Trophoblast cell (in vitro differentiated cells and primary cell): ENCODE data around the gene PLAAT3.
"Not testable (repeated sequence)": the region's sequence is repeated elsewhere in the genome, so short reads cannot be mapped to it uniquely, and the experiment has no call there.

ENCODE experiments used
- DNase-seq, 2 donors: peaks; one replicate each; pipeline ENCODE4 v3.0.0-alpha.2; 2016
- H2AFZ ChIP-seq: 2 replicates; pipeline ENCODE4 v1.6.1; 2013; ENCODE audit warnings: low read length, moderate library complexity, mild to moderate bottlenecking; ENCODE audit not compliant: insufficient read depth, poor library complexity
- H2AK5ac ChIP-seq: 2 replicates; pipeline ENCODE4 v1.6.1; 2013; ENCODE audit warnings: mild to moderate bottlenecking, low read length
- H2BK120ac ChIP-seq: 2 replicates; pipeline ENCODE4 v1.6.1; 2013; ENCODE audit warnings: low read length, mild to moderate bottlenecking, moderate library complexity; ENCODE audit not compliant: insufficient read depth, poor library complexity
- H2BK12ac ChIP-seq: 2 replicates; pipeline ENCODE4 v1.6.1; 2013; ENCODE audit warnings: mild to moderate bottlenecking, low read length, moderate library complexity
- H2BK5ac ChIP-seq: 2 replicates; pipeline ENCODE4 v1.6.1; 2013; ENCODE audit warnings: low read length, low read depth, moderate library complexity, mild to moderate bottlenecking; ENCODE audit not compliant: poor library complexity
- H3K14ac ChIP-seq: 2 replicates; pipeline ENCODE4 v1.6.1; 2013; ENCODE audit warnings: mild to moderate bottlenecking, low read length
- H3K18ac ChIP-seq: 2 replicates; pipeline ENCODE4 v1.6.1; 2013; ENCODE audit warnings: mild to moderate bottlenecking, low read length
- H3K23ac ChIP-seq: 2 replicates; pipeline ENCODE4 v1.6.1; 2013; ENCODE audit warnings: low read length
- H3K27ac ChIP-seq: 2 replicates; pipeline ENCODE4 v1.5.1; 2013; ENCODE audit warnings: low read depth, mild to moderate bottlenecking, inconsistent platforms, low read length, moderate library complexity
- H3K27me3 ChIP-seq: 2 replicates; pipeline ENCODE4 v1.6.1; 2013; ENCODE audit warnings: inconsistent platforms, mild to moderate bottlenecking, low read length, moderate library complexity; ENCODE audit not compliant: insufficient read depth
- H3K36me3 ChIP-seq, 2 experiments: 1 replicate in 1 of 2; 2 replicates in 1 of 2; pipeline ENCODE4 v1.6.1; 2013; ENCODE audit warnings: low read length in 2 of 2, mild to moderate bottlenecking in 2 of 2, moderate library complexity in 1 of 2; ENCODE audit not compliant: insufficient read depth in 2 of 2, control insufficient read depth in 1 of 2
- H3K4ac ChIP-seq: 2 replicates; pipeline ENCODE4 v1.6.1; 2013; ENCODE audit warnings: low read depth, mild to moderate bottlenecking, low read length, moderate library complexity
- H3K4me1 ChIP-seq, 2 experiments: 1 replicate in 1 of 2; 2 replicates in 1 of 2; pipeline ENCODE4 v1.6.1; 2013; ENCODE audit warnings: low read length in 2 of 2, mild to moderate bottlenecking in 2 of 2, moderate library complexity in 1 of 2; ENCODE audit not compliant: insufficient read depth in 2 of 2, control insufficient read depth in 1 of 2
- H3K4me2 ChIP-seq: 2 replicates; pipeline ENCODE4 v1.6.1; 2013; ENCODE audit warnings: inconsistent platforms, mild to moderate bottlenecking, low read length, moderate library complexity
- H3K4me3 ChIP-seq: 2 replicates; pipeline ENCODE4 v1.5.1; 2013; ENCODE audit warnings: mild to moderate bottlenecking, low read depth, low read length, inconsistent platforms
- H3K79me1 ChIP-seq: one replicate; pipeline ENCODE4 v1.6.1; 2013; ENCODE audit warnings: low read length
- H3K79me2 ChIP-seq: 2 replicates; pipeline ENCODE4 v1.6.1; 2013; ENCODE audit warnings: low read length, mild to moderate bottlenecking; ENCODE audit not compliant: control insufficient read depth, insufficient read depth, poor library complexity
- H3K9ac ChIP-seq: 2 replicates; pipeline ENCODE4 v1.6.1; 2013; ENCODE audit warnings: mild to moderate bottlenecking, low read length
- H3K9me3 ChIP-seq: 2 replicates; pipeline ENCODE4 v1.6.1; 2013; ENCODE audit warnings: low read depth, mild to moderate bottlenecking, control low read depth, inconsistent platforms, low read length; ENCODE audit not compliant: insufficient read depth
- H4K12ac ChIP-seq: 2 replicates; pipeline ENCODE4 v1.6.1; 2013; ENCODE audit warnings: low read depth, mild to moderate bottlenecking, low read length, moderate library complexity
- H4K8ac ChIP-seq: 2 replicates; pipeline ENCODE4 v1.6.1; 2013; ENCODE audit warnings: low read depth, mild to moderate bottlenecking, low read length, moderate library complexity
- H4K91ac ChIP-seq: one replicate; pipeline ENCODE4 v1.6.1; 2013; ENCODE audit warnings: low read depth, mild to moderate bottlenecking, low read length, moderate library complexity
- WGBS: extraction: QIAGEN DNeasy Blood & Tissue Kit; methylation state at CpG from one replicate; pipeline ENCODE4 v1.1.7; 2013; ENCODE audit warnings: missing lambda C conversion rate; ENCODE audit not compliant: insufficient read length, insufficient coverage; ENCODE audit errors: extremely low coverage; 5-methylcytosine and 5-hydroxymethylcytosine counted together

PLAAT3 gene

DNA sequence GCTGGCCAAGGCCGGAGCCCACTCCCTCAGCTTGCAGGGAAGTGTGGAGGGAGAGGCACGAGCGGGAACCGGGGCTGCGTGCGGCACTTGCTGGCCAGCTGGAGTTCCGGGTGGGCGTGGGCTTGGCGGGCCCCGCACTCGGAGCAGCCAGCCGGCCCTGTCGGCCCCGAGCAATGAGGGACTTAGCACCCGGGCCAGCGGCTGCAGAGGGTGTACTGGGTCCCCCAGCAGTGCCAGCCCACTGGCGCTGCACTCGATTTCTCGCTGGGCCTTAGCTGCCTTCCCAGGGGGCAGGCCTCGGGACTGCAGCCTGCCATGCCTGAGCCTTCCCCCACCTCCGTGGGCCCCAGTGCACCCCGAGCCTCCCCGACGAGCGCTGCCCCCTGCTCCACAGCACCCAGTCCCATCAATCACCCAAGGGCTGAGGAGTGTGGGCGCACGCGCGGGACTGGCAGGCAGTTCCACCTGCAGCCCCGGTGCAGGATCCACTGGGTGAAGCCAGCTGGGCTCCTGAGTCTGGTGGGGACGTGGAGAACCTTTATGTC lies 64.0 kb downstream of the PLAAT3 start:
- WGBS: no CpG with 5 or more reads among the region's 31 CpGs
- H2AK5ac ChIP-seq, H2BK12ac ChIP-seq: not testable (repeated sequence)

DNA sequence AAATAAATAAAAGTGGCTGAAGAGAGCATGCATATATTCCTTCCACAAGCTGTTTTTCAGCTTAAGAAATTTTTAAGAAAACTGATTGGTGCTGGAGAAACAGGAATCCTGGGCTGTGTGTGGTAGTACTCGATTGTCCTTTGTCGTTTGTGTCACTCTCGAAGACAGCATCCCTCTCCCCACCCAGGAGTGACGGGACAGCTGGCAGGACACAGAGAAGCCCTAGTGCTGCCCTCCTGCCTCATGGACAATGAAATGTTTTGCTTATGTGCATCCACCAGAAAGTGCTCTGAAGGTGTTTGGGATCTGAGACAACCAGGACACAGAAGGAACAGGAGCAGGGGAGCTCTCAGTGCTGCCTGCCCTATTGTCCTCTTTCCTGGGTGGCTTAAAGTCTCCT lies 64.8 kb downstream of the PLAAT3 start:
- H3K79me1 ChIP-seq: peaks cover 3% of the 10 kb centered on the region
- H3K23ac ChIP-seq: no peak overlapping the region
- no peak overlapping the region for H3K4me2 ChIP-seq
- no peak overlapping the region for H3K4ac ChIP-seq
- H2BK5ac ChIP-seq: no peak overlapping the region
- no CpG with 5 or more reads among the region's 4 CpGs for WGBS
- no peak overlapping the region for H3K18ac ChIP-seq
- no peak overlapping the region for H4K8ac ChIP-seq
- H3K27ac ChIP-seq: no peak overlapping the region
- no peaks in the 10 kb centered on the region for H3K4me1 ChIP-seq
- H3K14ac ChIP-seq: no peak overlapping the region
- H4K91ac ChIP-seq: no peak overlapping the region
- DNase-seq: no peak
- no peak overlapping the region for H3K9ac ChIP-seq
- no peak overlapping the region for H2BK12ac ChIP-seq
- no peak overlapping the region for H2AK5ac ChIP-seq
- H4K12ac ChIP-seq: no peak overlapping the region
- no peaks in the 10 kb centered on the region for H3K79me2 ChIP-seq
- no peak overlapping the region for H3K4me3 ChIP-seq
- H3K9me3 ChIP-seq: no peaks in the 10 kb centered on the region
- no peaks in the 10 kb centered on the region for H3K36me3 ChIP-seq
- H2AFZ ChIP-seq: no peak overlapping the region
- H3K27me3 ChIP-seq: no peaks in the 10 kb centered on the region
- H2BK120ac ChIP-seq: no peak overlapping the region

More for the DNA sequence above, 64.0 kb downstream of the PLAAT3 start:
- H3K4me3 ChIP-seq, H3K23ac ChIP-seq, H2BK5ac ChIP-seq, H4K91ac ChIP-seq, H4K12ac ChIP-seq, H3K27ac ChIP-seq, H3K4ac ChIP-seq, H3K18ac ChIP-seq, H2BK120ac ChIP-seq, H3K27me3 ChIP-seq, H3K36me3 ChIP-seq, H3K79me1 ChIP-seq, H3K9ac ChIP-seq, H2AFZ ChIP-seq, DNase-seq, H3K79me2 ChIP-seq, H3K4me1 ChIP-seq, H3K4me2 ChIP-seq, H4K8ac ChIP-seq, H3K14ac ChIP-seq, H3K9me3 ChIP-seq: not testable (repeated sequence)

DNA sequence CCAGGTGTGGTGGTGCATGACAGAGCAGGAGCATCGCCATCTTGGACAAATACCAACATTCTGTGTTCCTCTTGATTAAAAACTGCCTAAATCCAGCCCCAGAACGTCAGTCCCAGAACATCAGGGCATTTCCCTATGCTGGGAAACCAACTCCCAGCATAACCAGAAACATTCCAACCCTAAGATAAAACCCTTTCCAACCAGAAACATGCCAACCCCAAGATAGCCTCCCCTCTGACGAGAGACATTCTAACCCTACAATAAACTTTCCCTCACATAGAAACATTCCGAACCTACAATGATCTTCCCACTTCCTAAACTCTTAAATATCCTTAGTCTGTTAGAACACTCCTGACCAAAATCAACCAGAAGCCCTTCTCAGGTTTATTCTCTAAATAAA lies 66.1 kb downstream of the PLAAT3 start:
- 100% methylated on average over 1 of the region's 4 CpGs for WGBS
- H4K8ac ChIP-seq: no peak overlapping the region

DNA sequence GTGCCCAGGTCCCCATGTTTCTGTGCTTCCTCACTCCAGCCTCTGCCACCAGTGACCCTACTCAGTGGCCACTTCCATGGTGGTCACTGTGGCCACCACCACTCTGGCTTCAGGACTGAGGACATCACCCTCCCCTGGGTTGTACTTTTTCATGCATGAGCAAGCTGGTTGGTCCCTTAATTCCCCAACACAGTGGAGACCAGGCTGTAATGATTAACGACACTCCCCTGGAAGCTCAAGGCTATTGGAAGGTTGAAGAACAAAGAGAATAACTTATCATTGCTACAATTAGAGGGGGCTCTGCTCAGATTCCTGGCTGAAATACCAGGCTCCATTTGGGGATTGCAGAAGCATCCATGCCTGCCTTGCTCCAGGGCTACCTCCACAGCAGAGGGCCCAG lies 67.2 kb downstream of the PLAAT3 start:
- Histone ChIP-seq H3K4me3 (no peak overlapping the region), H3K27me3 (no peaks in the 10 kb centered on the region), H3K36me3 (no peaks in the 10 kb centered on the region), H3K4ac (no peak overlapping the region), H4K12ac (no peak overlapping the region), H3K27ac (no peak overlapping the region), H3K9ac (no peak overlapping the region), H3K4me1 (no peaks in the 10 kb centered on the region), H2BK120ac (no peak overlapping the region), H3K79me2 (no peaks in the 10 kb centered on the region), H2BK5ac (no peak overlapping the region), H3K18ac (no peak overlapping the region), H3K79me1 (peaks cover 3% of the 10 kb centered on the region), H3K23ac (no peak overlapping the region), H4K8ac (no peak overlapping the region), H2AK5ac (no peak overlapping the region), H2AFZ (no peak overlapping the region), H3K14ac (no peak overlapping the region), H3K4me2 (no peak overlapping the region), H2BK12ac (no peak overlapping the region), H3K9me3 (no peaks in the 10 kb centered on the region), H4K91ac (no peak overlapping the region)
- WGBS: no CpG with 5 or more reads among the region's 1 CpG
- DNase-seq: no peak

More for the DNA sequence above, 66.1 kb downstream of the PLAAT3 start:
- Histone ChIP-seq H3K4me3 (no peak overlapping the region), H4K91ac (no peak overlapping the region), H3K4me1 (no peaks in the 10 kb centered on the region), H2AK5ac (no peak overlapping the region), H3K79me1 (peaks cover 3% of the 10 kb centered on the region), H3K9ac (no peak overlapping the region), H2BK5ac (no peak overlapping the region), H3K36me3 (no peaks in the 10 kb centered on the region), H3K14ac (no peak overlapping the region), H2BK12ac (no peak overlapping the region), H2BK120ac (no peak overlapping the region), H3K18ac (no peak overlapping the region), H3K4ac (no peak overlapping the region), H3K27ac (no peak overlapping the region), H4K12ac (no peak overlapping the region), H3K4me2 (no peak overlapping the region), H3K27me3 (no peaks in the 10 kb centered on the region), H3K9me3 (no peaks in the 10 kb centered on the region), H3K23ac (no peak overlapping the region), H3K79me2 (no peaks in the 10 kb centered on the region), H2AFZ (no peak overlapping the region)
- DNase-seq: no peak
